GM13976 (cell line): Measurements from ENCODE around the gene KLF1.

Source experiments
- DNase-seq: peaks from one replicate; pipeline ENCODE4 v3.0.0; 2012; ENCODE audit warnings: low spot score
- in situ Hi-C: fragments of 300-500 bp; cut with MboI; formaldehyde crosslinking; loops from one replicate; pipeline ENCODE4 v1.12.0; 2022; ENCODE audit warnings: low sequenced_read_pairs, mixed read lengths, inconsistent platforms; ENCODE audit not compliant: unreplicated experiment
- TF ChIP-seq, protein P1 (sequence below): IDR thresholded peaks from 2 replicates; pipeline ENCODE4 v1.5.1; 2012; ENCODE audit warnings: borderline replicate concordance, mild to moderate bottlenecking; ENCODE audit not compliant: insufficient read depth; ENCODE audit errors: extremely low read depth, missing control alignments, control extremely low read depth

Gene KLF1

DNA sequence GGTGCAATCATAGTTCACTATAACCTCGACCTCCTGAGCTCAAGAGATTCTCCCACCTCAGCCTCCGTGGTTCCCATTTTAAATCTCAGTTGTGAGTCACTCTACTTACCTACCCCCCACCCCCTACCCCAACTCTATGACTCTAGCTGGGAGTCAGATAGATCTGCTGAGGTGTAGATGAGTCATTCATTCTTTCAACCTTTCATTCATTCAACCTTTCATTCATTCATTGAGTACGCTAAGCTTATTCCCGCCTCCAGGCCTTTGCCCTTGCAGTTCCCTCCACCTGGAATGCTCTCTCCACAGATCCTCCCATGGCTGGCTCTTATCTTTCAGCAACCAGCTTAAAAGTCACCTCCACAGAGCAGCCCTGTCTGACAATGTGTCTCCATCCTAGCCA lies 49.8 kb downstream of the KLF1 start:
- no peak for DNase-seq
- in situ Hi-C loops: no loop called here
- TF ChIP-seq, protein P1, sequence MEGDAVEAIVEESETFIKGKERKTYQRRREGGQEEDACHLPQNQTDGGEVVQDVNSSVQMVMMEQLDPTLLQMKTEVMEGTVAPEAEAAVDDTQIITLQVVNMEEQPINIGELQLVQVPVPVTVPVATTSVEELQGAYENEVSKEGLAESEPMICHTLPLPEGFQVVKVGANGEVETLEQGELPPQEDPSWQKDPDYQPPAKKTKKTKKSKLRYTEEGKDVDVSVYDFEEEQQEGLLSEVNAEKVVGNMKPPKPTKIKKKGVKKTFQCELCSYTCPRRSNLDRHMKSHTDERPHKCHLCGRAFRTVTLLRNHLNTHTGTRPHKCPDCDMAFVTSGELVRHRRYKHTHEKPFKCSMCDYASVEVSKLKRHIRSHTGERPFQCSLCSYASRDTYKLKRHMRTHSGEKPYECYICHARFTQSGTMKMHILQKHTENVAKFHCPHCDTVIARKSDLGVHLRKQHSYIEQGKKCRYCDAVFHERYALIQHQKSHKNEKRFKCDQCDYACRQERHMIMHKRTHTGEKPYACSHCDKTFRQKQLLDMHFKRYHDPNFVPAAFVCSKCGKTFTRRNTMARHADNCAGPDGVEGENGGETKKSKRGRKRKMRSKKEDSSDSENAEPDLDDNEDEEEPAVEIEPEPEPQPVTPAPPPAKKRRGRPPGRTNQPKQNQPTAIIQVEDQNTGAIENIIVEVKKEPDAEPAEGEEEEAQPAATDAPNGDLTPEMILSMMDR: no peak

DNA sequence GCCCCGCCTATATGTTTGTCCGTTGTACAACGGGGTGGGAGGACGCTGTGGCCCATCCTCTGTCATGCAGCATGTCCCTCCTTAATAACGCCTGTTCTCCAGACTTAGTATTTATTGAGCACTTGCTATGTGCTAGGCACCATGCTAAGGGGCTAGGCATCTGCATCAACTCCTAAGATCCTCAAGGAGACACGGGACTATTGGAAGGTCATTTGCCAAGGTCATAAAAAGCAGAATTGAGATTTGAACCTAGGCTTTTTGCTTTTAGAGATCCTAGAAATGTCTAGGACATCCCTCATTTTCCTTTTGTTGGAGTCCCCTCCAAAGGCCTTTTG lies 50.5 kb downstream of the KLF1 start:
- TF ChIP-seq, protein P1: no peak
- in situ Hi-C loops: no loop called here
- DNase-seq: no peak

DNA sequence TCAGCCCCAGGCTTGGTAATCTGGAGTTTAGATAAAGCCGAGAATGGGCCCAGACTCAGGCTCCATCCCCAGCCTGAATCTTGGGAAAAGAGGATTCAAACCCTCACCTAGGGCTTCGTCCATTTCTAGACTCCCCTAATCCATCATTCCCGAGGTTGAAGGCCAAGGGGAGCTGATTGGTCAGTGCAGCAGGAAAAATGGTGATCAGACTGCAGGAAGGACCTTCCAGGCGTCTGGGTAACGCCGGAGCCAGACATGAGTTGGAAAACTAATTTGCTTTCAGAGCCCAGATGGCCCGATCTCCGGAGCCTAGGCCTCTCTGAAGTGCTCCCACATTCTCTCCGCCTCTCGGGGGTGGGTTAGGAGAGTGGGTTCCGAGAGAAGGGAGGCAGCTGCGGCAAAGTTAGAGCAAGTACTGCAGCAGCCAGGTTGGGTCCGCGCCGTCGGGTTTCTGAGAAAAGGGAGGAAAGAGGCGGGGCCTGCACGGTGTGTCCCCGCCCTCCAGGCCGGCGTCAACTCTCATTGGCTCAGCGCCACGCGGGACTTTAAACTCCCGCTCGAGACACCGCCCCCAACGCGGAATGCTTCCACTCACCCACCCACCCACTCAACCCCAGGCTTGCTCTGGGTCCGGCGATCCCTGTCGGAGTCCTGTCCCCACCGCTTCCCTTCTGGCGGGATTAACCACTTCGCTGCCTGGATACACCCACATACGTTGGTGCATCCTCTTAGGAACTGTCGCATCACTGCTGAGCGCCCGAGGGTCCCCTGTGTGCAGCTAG lies 51.8 kb downstream of the KLF1 start:
- in situ Hi-C loops: no loop called here
- DNase-seq: no peak

DNA sequence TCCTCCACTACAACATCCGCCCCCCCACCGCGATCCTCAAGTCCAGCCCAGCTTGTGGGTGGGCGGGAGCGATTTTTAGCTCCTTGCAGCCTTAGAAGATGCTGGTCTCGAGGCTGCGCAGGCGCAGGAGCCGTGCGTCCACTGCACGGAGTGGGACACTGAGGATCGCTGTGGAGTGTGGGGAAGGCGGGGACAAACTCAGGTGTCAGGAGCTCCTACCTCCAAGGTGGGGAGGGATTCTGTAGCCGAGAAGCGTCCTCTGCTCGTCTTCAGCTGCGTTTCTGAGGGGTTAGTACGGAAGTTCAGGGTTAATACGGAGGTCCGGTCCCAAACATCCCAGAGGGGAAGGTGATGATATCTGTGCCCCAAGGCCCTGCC lies 52.4 kb downstream of the KLF1 start, which contains the start of gene RTBDN:
RTBDN (minus strand) TSS at position 14 of the 378 bp plus-strand sequence. CDS start 4,600 bp downstream, outside the sequence.
- DNase-seq: no peak

More for the DNA sequence above, 51.8 kb downstream of the KLF1 start:
- TF ChIP-seq, protein P1: no peak

More for the DNA sequence above, 52.4 kb downstream of the KLF1 start, which contains the start of gene RTBDN:
- TF ChIP-seq, protein P1: no peak
- in situ Hi-C loops: no loop called here
